ENCODE measurements around the gene MRAS.

DNA sequence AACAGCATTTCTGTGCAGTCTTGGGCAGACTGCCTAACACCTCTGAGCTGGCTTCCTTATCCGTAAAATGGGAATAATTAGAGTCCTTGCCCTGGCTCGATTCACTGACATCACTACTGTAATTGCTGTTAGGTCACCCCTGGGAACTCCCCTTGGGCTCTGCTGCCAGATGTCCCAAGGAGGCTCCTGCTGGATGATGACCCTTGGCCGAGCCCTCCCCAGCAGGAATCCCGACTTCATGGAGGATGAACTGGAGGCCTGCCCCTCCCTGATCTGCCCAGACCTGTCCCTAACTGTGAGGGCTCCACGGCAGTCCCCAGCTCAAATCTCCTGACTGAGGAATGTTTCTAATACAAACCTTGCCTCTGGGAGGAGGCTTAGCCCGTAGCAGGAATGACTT lies 104.1 kb downstream of the MRAS start:
- TF ChIP-seq, protein P1, sequence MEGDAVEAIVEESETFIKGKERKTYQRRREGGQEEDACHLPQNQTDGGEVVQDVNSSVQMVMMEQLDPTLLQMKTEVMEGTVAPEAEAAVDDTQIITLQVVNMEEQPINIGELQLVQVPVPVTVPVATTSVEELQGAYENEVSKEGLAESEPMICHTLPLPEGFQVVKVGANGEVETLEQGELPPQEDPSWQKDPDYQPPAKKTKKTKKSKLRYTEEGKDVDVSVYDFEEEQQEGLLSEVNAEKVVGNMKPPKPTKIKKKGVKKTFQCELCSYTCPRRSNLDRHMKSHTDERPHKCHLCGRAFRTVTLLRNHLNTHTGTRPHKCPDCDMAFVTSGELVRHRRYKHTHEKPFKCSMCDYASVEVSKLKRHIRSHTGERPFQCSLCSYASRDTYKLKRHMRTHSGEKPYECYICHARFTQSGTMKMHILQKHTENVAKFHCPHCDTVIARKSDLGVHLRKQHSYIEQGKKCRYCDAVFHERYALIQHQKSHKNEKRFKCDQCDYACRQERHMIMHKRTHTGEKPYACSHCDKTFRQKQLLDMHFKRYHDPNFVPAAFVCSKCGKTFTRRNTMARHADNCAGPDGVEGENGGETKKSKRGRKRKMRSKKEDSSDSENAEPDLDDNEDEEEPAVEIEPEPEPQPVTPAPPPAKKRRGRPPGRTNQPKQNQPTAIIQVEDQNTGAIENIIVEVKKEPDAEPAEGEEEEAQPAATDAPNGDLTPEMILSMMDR (optimal IDR thresholded peaks at IDR 0.05 in 1 of 3, IDR thresholded peaks at IDR 0.05 in 1 of 3, conservative IDR thresholded peaks at IDR 0.05 in 1 of 3; ENCODE audit: extremely low read depth in 1 of 3, insufficient read depth in 2 of 3, low read length in 3 of 3), result no peak
- no peak for TF ChIP-seq EZH2 (IDR thresholded peaks at IDR 0.05; ENCODE audit: low read length)
